CD4-positive, alpha-beta T cell (primary cell): ENCODE results near the gene ALDOC. TPM values are rescaled to one million over a fixed set of nuclear protein-coding genes. Genes with fewer than 3 reads are reported as not detected.

Experiments
- ATAC-seq: fragments of 200-7000 bp; cut with Tn5 transposase; one replicate; pipeline ENCODE4 v1.10.0; 2022; ENCODE audit warnings: mild to moderate bottlenecking; ENCODE audit not compliant: poor library complexity
- CTCF ChIA-PET: fragments of 350-600 bp; sonication (Branson Sonifier 250); formaldehyde crosslinking; loops from one replicate; lab custom pipeline; 2021; ENCODE audit warnings: antibody characterized with exemption, inconsistent platforms; lab: Charles Lee
- POLR2A ChIA-PET: fragments of 350-600 bp; sonication (Branson Sonifier 250); formaldehyde crosslinking; loops from one replicate; lab custom pipeline; 2021; ENCODE audit warnings: antibody characterized with exemption, inconsistent platforms; lab: Charles Lee
- DNase-seq, 14 experiments: peaks; one replicate each; pipeline ENCODE4 v3.0.0-alpha.2; 2013 to 2020; ENCODE audit warnings: mixed read lengths in 2 of 14
- H3K27ac ChIP-seq, 2 donors: one replicate each; pipeline versions ENCODE4 v1.5.1 to v1.7.0; 2013; ENCODE audit warnings: low read length in 2 of 2, low read depth in 1 of 2, mild to moderate bottlenecking in 1 of 2
- H3K27me3 ChIP-seq, 2 experiments: 1 replicate in 1 of 2; 2 replicates in 1 of 2; pipeline versions ENCODE4 v1.6.1 to v1.7.0; 2013; ENCODE audit warnings: low read length in 2 of 2, control low read depth in 1 of 2, mild to moderate bottlenecking in 1 of 2, moderate library complexity in 1 of 2; ENCODE audit not compliant: insufficient read depth in 2 of 2, control insufficient read depth in 1 of 2
- H3K36me3 ChIP-seq: one replicate; pipeline ENCODE4 v1.6.1; 2013; ENCODE audit warnings: low read length, control low read depth; ENCODE audit not compliant: insufficient read depth
- H3K4me1 ChIP-seq: one replicate; pipeline ENCODE4 v1.6.1; 2013; ENCODE audit warnings: low read length, control low read depth; ENCODE audit not compliant: insufficient read depth
- H3K4me3 ChIP-seq: one replicate; pipeline ENCODE4 v1.5.1; 2013; ENCODE audit warnings: mild to moderate bottlenecking, low read length, moderate library complexity
- H3K9me3 ChIP-seq, 2 experiments: 1 replicate in 1 of 2; 2 replicates in 1 of 2; pipeline versions ENCODE4 v1.6.1 to v1.7.0; 2013; ENCODE audit warnings: low read length in 2 of 2, mild to moderate bottlenecking in 2 of 2, control low read depth in 1 of 2, moderate library complexity in 1 of 2; ENCODE audit not compliant: control insufficient read depth in 1 of 2, insufficient read depth in 1 of 2
- H3K27ac Mint-ChIP-seq: one replicate; pipeline ENCODE4 v1.8.0; 2020; ENCODE audit warnings: mixed read lengths
- H3K27me3 Mint-ChIP-seq: one replicate; pipeline ENCODE4 v1.8.0; 2021; ENCODE audit warnings: mixed read lengths
- H3K36me3 Mint-ChIP-seq: one replicate; pipeline ENCODE4 v1.8.0; 2021; ENCODE audit warnings: low read depth, mixed read lengths
- H3K4me1 Mint-ChIP-seq: one replicate; pipeline ENCODE4 v1.8.0; 2021; ENCODE audit warnings: low read depth, mixed read lengths
- H3K4me3 Mint-ChIP-seq: one replicate; pipeline ENCODE4 v1.8.0; 2020; ENCODE audit warnings: mild to moderate bottlenecking, mixed read lengths
- H3K9me3 Mint-ChIP-seq: one replicate; pipeline ENCODE4 v1.8.0; 2020; ENCODE audit warnings: mixed read lengths
- intact Hi-C, 2 experiments: fragments of 100-400 bp; cut with DNase I in 1 of 2; cut with micrococcal nuclease in 1 of 2; formaldehyde crosslinking; loops; one replicate each; pipeline versions ENCODE4 v1.15.1 to v1.9.0; 2023 to 2025; cut with DNase I, micrococcal nuclease
- total RNA-seq, 174 experiments: library from RNA in 2 of 174; stranded (reverse) in 2 of 174; gene quantifications; one replicate each; pipeline ENCODE4 v1.2.3 and lab custom pipeline; 2021 to 2026
- TF ChIP-seq, protein P1 (sequence below): fragments of 200-600 bp; IDR thresholded peaks from one replicate; pipeline ENCODE4 v1.8.0; 2022; ENCODE audit warnings: antibody characterized with exemption, mild to moderate bottlenecking

Gene ALDOC
- total RNA-seq, 2 experiments from 2014 or later: 21.8 to 22.7 TPM

DNA sequence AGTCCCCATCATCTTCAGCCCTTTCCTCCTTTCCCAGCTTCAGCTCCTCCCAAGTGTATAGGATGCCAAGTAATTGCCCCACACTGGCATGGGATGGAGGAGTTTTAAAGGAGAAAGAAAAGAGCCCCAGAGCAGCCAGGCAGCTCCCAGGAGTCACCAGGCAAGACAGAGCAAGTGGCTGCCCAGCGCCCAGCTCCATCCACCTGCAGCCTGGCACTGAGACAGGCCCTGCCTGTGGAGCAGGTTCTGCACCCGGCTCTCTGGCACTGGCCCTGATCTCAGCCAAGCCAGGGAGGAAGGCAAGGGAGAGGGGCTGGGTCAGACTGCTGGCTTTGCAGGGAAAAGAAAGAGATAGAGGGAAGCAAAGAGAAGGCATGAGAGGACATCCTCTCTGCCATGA is 48.8 kb downstream of the ALDOC start:
- H3K27ac ChIP-seq: no peak overlapping the region
- DNase-seq (no peak), ATAC-seq (no peak)
- ChIA-PET CTCF (no interaction called here), POLR2A (no interaction called here)
- Mint-ChIP-seq H3K4me3 (no peak overlapping the region), H3K27ac (no peak overlapping the region), H3K4me1 (no peaks in the 10 kb centered on the region), H3K9me3 (no peaks in the 10 kb centered on the region), H3K27me3 (no peaks in the 10 kb centered on the region), H3K36me3 (no peaks in the 10 kb centered on the region)
- no peaks in the 10 kb centered on the region for H3K4me1 ChIP-seq
- no peaks in the 10 kb centered on the region for H3K36me3 ChIP-seq
- H3K9me3 ChIP-seq: no peaks in the 10 kb centered on the region
- H3K27me3 ChIP-seq: no peaks in the 10 kb centered on the region
- intact Hi-C loops: no loop called here
- no peak overlapping the region for H3K4me3 ChIP-seq
- TF ChIP-seq, protein P1, sequence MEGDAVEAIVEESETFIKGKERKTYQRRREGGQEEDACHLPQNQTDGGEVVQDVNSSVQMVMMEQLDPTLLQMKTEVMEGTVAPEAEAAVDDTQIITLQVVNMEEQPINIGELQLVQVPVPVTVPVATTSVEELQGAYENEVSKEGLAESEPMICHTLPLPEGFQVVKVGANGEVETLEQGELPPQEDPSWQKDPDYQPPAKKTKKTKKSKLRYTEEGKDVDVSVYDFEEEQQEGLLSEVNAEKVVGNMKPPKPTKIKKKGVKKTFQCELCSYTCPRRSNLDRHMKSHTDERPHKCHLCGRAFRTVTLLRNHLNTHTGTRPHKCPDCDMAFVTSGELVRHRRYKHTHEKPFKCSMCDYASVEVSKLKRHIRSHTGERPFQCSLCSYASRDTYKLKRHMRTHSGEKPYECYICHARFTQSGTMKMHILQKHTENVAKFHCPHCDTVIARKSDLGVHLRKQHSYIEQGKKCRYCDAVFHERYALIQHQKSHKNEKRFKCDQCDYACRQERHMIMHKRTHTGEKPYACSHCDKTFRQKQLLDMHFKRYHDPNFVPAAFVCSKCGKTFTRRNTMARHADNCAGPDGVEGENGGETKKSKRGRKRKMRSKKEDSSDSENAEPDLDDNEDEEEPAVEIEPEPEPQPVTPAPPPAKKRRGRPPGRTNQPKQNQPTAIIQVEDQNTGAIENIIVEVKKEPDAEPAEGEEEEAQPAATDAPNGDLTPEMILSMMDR: no peak

- Mint-ChIP-seq H3K36me3 (no peaks in the 10 kb centered on the region), H3K4me1 (no peaks in the 10 kb centered on the region), H3K27ac (no peak overlapping the region), H3K4me3 (no peak overlapping the region), H3K27me3 (no peaks in the 10 kb centered on the region), H3K9me3 (no peaks in the 10 kb centered on the region)
- H3K27ac ChIP-seq: no peak overlapping the region
- TF ChIP-seq, protein P1: no peak
- ATAC-seq (no peak), DNase-seq (no peak)
- H3K36me3 ChIP-seq: no peaks in the 10 kb centered on the region
- no peak overlapping the region for H3K4me3 ChIP-seq
- POLR2A ChIA-PET: no interaction called here
- H3K27me3 ChIP-seq: no peaks in the 10 kb centered on the region
- CTCF ChIA-PET: no interaction called here
- H3K4me1 ChIP-seq: no peaks in the 10 kb centered on the region
- intact Hi-C loops: no loop called here
- H3K9me3 ChIP-seq: no peaks in the 10 kb centered on the region
Observed at GRCh38 chr17:28527181-28527681, 49.5 kb downstream of the ALDOC start.

GRCh38 chr17:28526381-28526780 is 50.3 kb downstream of the ALDOC start:
- Mint-ChIP-seq H3K36me3 (no peaks in the 10 kb centered on the region), H3K9me3 (no peaks in the 10 kb centered on the region), H3K4me3 (no peak overlapping the region), H3K27ac (no peak overlapping the region), H3K4me1 (no peaks in the 10 kb centered on the region), H3K27me3 (no peaks in the 10 kb centered on the region)
- DNase-seq: no peak
- no peaks in the 10 kb centered on the region for H3K27me3 ChIP-seq
- intact Hi-C loops: no loop called here
- H3K4me3 ChIP-seq: no peak overlapping the region
- no peaks in the 10 kb centered on the region for H3K36me3 ChIP-seq
- POLR2A ChIA-PET: no interaction called here
- TF ChIP-seq, protein P1: no peak
- CTCF ChIA-PET: no interaction called here
- no peaks in the 10 kb centered on the region for H3K4me1 ChIP-seq
- H3K27ac ChIP-seq: no peak overlapping the region
- no peak for ATAC-seq
- H3K9me3 ChIP-seq: no peaks in the 10 kb centered on the region
